PC-3 (cell line): Measurements from ENCODE around the gene SMARCD3. TPM values are rescaled to one million over a fixed set of nuclear protein-coding genes. Genes with fewer than 3 reads are reported as not detected.

ENCODE experiments used
- ATAC-seq: fragments of 200-7000 bp; cut with Tn5 transposase; 2 replicates; pipeline ENCODE4 v1.9.1; 2020; ENCODE audit warnings: mild to moderate bottlenecking, moderate library complexity
- BruUV-seq: library from RNA; stranded (reverse); fragments of 400-500 nt; replicated peaks from 2 replicates; lab custom pipeline; 2021; lab: Mats Ljungman, UMichigan
- CTCF ChIA-PET: fragments of 300-600 bp; sonication (Branson Sonifier 250); formaldehyde crosslinking; loops from one replicate; lab custom pipeline; 2022; ENCODE audit warnings: antibody characterized with exemption; lab: Charles Lee
- POLR2A ChIA-PET: fragments of 300-600 bp; sonication (Branson Sonifier 250); formaldehyde crosslinking; loops from one replicate; lab custom pipeline; 2022; ENCODE audit warnings: antibody characterized with exemption; ENCODE audit not compliant: unreplicated experiment; lab: Charles Lee
- DNase-seq: peaks from one replicate; pipeline ENCODE4 v3.0.0-alpha.2; 2015
- H2AFZ ChIP-seq: fragments of 300-600 bp; sonication (generic); 2 replicates; pipeline ENCODE4 v1.6.0; 2016; ENCODE audit warnings: antibody characterized with exemption, low read length
- H3F3A ChIP-seq: fragments of 300-600 bp; sonication (generic); one replicate; pipeline ENCODE4 v1.6.0; 2017; ENCODE audit warnings: antibody characterized with exemption, low read length, control low read depth, mild to moderate bottlenecking; ENCODE audit not compliant: unreplicated experiment
- H3K27ac ChIP-seq: fragments of 300-600 bp; sonication (generic); 2 replicates; pipeline ENCODE4 v1.5.1; 2016; ENCODE audit warnings: mild to moderate bottlenecking, low read length
- H3K27me3 ChIP-seq: fragments of 300-600 bp; sonication (generic); 2 replicates; pipeline ENCODE4 v1.6.1; 2016; ENCODE audit warnings: low read length, mixed read lengths
- H3K36me3 ChIP-seq: fragments of 300-600 bp; sonication (generic); 2 replicates; pipeline ENCODE4 v1.6.1; 2016; ENCODE audit warnings: low read depth, mixed run types, low read length, mixed read lengths
- H3K4me1 ChIP-seq: fragments of 300-600 bp; sonication (generic); 2 replicates; pipeline ENCODE4 v1.5.1; 2016; ENCODE audit warnings: low read length; ENCODE audit not compliant: insufficient read depth
- H3K4me2 ChIP-seq: fragments of 300-600 bp; sonication (generic); 2 replicates; pipeline ENCODE4 v1.6.0; 2016; ENCODE audit warnings: low read length
- H3K4me3 ChIP-seq: fragments of 300-600 bp; sonication (generic); 2 replicates; pipeline ENCODE4 v1.5.1; 2016; ENCODE audit warnings: mild to moderate bottlenecking, low read length, mixed read lengths
- H3K79me2 ChIP-seq: fragments of 300-600 bp; sonication (generic); 2 replicates; pipeline ENCODE4 v1.6.1; 2017; ENCODE audit warnings: low read length, mixed read lengths
- H3K9ac ChIP-seq: fragments of 300-600 bp; sonication (generic); 2 replicates; pipeline ENCODE4 v1.6.0; 2016; ENCODE audit warnings: mild to moderate bottlenecking, low read length
- H3K9me2 ChIP-seq: fragments of 300-600 bp; sonication (generic); replicated peaks from 2 replicates; pipeline ENCODE4 v1.6.1; 2016; ENCODE audit warnings: mixed run types, low read length, mixed read lengths
- H3K9me3 ChIP-seq: fragments of 300-600 bp; sonication (generic); 2 replicates; pipeline ENCODE4 v1.6.1; 2016; ENCODE audit warnings: low read length, mixed read lengths
- H4K20me1 ChIP-seq: fragments of 300-600 bp; sonication (generic); 2 replicates; pipeline ENCODE4 v1.6.1; 2016; ENCODE audit warnings: low read length, mixed read lengths
- EZH2 ChIP-seq: fragments of 300-600 bp; sonication (generic); IDR thresholded peaks from one replicate; pipeline ENCODE4 v1.6.1; 2017; ENCODE audit warnings: antibody characterized with exemption, mild to moderate bottlenecking, low read length; ENCODE audit not compliant: unreplicated experiment
- EZH2phosphoT487 ChIP-seq: fragments of 300-600 bp; sonication (generic); IDR thresholded peaks from 2 replicates; pipeline ENCODE4 v1.6.1; 2018; ENCODE audit warnings: mild to moderate bottlenecking, antibody characterized with exemption, low read length, borderline replicate concordance
- intact Hi-C: fragments of 100-400 bp; cut with micrococcal nuclease; formaldehyde crosslinking; loops from 2 replicates; pipeline ENCODE4 v1.9.0; 2023
- total RNA-seq: library from RNA; depleted of rRNA; stranded (reverse); fragments of >200 nt; gene quantifications from 2 replicates; pipeline ENCODE4 v1.2.3, GENCODE V29; 2014
- TF ChIP-seq, protein P1 (sequence below): fragments of 300-600 bp; sonication (generic); conservative IDR thresholded peaks from 2 replicates; pipeline ENCODE4 v1.5.1; 2017; ENCODE audit warnings: antibody characterized with exemption, low read depth, mild to moderate bottlenecking, low read length

The SMARCD3 gene
- total RNA-seq, 1 experiment from 2014 or later = 9.1 TPM

DNA sequence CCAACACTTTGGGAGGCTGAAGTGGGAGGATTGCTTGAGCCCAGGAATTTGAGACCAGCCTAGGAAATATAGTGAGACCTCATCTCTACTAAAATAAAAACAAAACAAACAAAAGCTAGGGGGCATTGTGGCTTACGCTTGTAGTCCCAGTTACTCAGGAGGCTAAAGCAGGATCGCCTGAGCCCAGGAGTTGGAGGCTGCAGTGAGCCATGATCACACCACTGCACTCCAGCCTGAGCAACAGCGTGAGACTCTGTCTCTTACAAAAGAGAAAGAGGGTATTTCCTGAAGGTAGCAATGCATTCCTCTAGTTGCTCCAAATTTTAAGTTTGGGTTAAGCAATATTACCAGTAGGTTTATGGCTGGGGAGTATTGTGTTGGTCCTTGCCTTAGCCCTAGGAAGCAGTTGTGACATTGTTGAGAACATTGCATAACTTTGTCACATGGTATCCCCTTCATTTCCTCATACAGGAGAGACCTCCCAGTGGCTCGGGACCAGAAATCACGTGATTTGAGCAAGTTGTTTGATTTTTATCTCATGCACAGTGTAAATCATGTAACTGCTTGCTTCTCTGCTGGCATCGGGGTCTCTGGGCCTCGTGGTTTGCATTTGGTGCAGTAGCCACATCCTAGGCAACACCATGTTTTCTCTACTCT, 23.3 kb upstream of the SMARCD3 start:
- no peaks in the 10 kb centered on the region for H3K79me2 ChIP-seq
- H3K4me1 ChIP-seq = no peaks in the 10 kb centered on the region
- ATAC-seq (no peak), DNase-seq (no peak)
- no peak overlapping the region for H3K4me3 ChIP-seq
- no peaks in the 10 kb centered on the region for H3K9me3 ChIP-seq
- H2AFZ ChIP-seq = no peak overlapping the region
- no peaks in the 10 kb centered on the region for H3K36me3 ChIP-seq
- no peak overlapping the region for H3K27ac ChIP-seq
- no peaks in the 10 kb centered on the region for H3K9me2 ChIP-seq
- TF ChIP-seq EZH2 (no peak), EZH2phosphoT487 (no peak)
- TF ChIP-seq, protein P1, sequence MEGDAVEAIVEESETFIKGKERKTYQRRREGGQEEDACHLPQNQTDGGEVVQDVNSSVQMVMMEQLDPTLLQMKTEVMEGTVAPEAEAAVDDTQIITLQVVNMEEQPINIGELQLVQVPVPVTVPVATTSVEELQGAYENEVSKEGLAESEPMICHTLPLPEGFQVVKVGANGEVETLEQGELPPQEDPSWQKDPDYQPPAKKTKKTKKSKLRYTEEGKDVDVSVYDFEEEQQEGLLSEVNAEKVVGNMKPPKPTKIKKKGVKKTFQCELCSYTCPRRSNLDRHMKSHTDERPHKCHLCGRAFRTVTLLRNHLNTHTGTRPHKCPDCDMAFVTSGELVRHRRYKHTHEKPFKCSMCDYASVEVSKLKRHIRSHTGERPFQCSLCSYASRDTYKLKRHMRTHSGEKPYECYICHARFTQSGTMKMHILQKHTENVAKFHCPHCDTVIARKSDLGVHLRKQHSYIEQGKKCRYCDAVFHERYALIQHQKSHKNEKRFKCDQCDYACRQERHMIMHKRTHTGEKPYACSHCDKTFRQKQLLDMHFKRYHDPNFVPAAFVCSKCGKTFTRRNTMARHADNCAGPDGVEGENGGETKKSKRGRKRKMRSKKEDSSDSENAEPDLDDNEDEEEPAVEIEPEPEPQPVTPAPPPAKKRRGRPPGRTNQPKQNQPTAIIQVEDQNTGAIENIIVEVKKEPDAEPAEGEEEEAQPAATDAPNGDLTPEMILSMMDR = no peak
- H4K20me1 ChIP-seq = no peaks in the 10 kb centered on the region
- no peaks in the 10 kb centered on the region for H3F3A ChIP-seq
- H3K4me2 ChIP-seq = no peak overlapping the region
- no peak overlapping the region for H3K9ac ChIP-seq
- no TSS peak for BruUV-seq
- intact Hi-C loops = no loop called here
- ChIA-PET CTCF (no interaction called here), POLR2A (no interaction called here)
- no peaks in the 10 kb centered on the region for H3K27me3 ChIP-seq

- Histone ChIP-seq H3K9me2 (no peaks in the 10 kb centered on the region), H3K79me2 (no peaks in the 10 kb centered on the region), H4K20me1 (no peaks in the 10 kb centered on the region), H3K4me1 (no peaks in the 10 kb centered on the region), H3K9me3 (no peaks in the 10 kb centered on the region), H2AFZ (no peak overlapping the region), H3K27ac (no peak overlapping the region), H3K9ac (no peak overlapping the region), H3K27me3 (no peaks in the 10 kb centered on the region), H3K4me2 (no peak overlapping the region), H3K36me3 (no peaks in the 10 kb centered on the region), H3F3A (no peaks in the 10 kb centered on the region), H3K4me3 (no peak overlapping the region)
- no TSS peak for BruUV-seq
- ChIA-PET POLR2A (no interaction called here), CTCF (no interaction called here)
- TF ChIP-seq EZH2phosphoT487 = no peak
- TF ChIP-seq EZH2 = no peak
- TF ChIP-seq, protein P1 = no peak
- intact Hi-C loops = no loop called here
- no peak for ATAC-seq
- no peak for DNase-seq
Measured at GRCh38 chr7:151269511-151269910, 21.0 kb upstream of the SMARCD3 start.

GRCh38 chr7:151265351-151265931, 16.9 kb upstream of the SMARCD3 start:
- H3K4me3 ChIP-seq = no peak overlapping the region
- BruUV-seq = no TSS peak
- H2AFZ ChIP-seq = no peak overlapping the region
- TF ChIP-seq EZH2phosphoT487 (no peak), EZH2 (no peak)
- TF ChIP-seq, protein P1 = no peak
- H3K27me3 ChIP-seq = peaks cover 10% of the 10 kb centered on the region; the same call in 1 of the 2 replicates
- ChIA-PET CTCF (no interaction called here), POLR2A (no interaction called here)
- no peaks in the 10 kb centered on the region for H3F3A ChIP-seq
- intact Hi-C loops = no loop called here
- no peaks in the 10 kb centered on the region for H4K20me1 ChIP-seq
- H3K9ac ChIP-seq = no peak overlapping the region
- no peaks in the 10 kb centered on the region for H3K36me3 ChIP-seq
- H3K27ac ChIP-seq = no peak overlapping the region
- DNase-seq = no peak
- H3K79me2 ChIP-seq = no peaks in the 10 kb centered on the region
- no peaks in the 10 kb centered on the region for H3K9me3 ChIP-seq
- H3K4me2 ChIP-seq = no peak overlapping the region
- ATAC-seq = no peak
- no peaks in the 10 kb centered on the region for H3K4me1 ChIP-seq
- no peaks in the 10 kb centered on the region for H3K9me2 ChIP-seq
